ENCODE data around the gene NKIRAS2. TPM values are rescaled to one million over a fixed set of nuclear protein-coding genes. Genes with fewer than 3 reads are reported as not detected.

The NKIRAS2 gene
- total and polyA plus RNA-seq, 2 of the 4 experiments (the other 2 are of a cell fraction), result 25.6 to 51.8 TPM

DNA sequence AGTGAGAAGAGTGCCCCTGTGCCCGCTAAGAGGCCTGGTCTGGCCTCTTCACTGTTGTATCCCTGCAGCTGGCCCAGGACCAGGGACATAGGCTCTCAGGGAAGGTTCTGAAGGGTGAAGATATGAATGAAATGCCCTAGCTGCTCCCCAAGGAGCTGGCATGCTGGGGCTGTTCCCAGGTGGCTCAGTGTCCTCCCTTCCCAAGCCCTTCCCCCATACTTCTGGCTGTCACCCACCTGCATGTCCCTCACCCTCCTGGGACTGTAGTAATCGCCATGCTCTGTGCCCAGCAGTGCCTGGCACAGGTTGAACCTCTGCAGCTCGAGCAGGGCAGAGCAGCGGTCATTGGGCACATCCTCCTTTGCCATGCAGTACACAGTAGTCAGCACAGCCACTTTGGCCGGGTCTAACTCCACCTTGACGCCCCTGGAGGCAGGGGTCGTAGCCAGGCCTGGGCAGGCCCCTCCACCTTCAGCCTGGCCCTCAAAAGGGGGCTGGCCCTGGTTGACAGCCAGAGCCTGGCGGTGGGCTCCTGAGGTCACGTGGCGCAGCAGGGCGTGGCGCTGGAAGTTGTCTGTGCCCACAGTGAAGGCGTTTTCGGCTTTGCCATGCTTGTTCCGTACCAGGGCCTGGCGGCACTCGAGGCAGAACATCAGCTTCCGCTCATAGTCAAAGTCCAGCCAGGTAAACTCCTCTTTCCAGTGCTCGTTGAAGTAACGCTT is 22.9 kb downstream of the NKIRAS2 start:
- ChIA-PET POLR2A (ENCODE audit: unreplicated experiment) (no interaction called here), CTCF (no interaction called here)
- dilution Hi-C loops (cut with HindIII; ENCODE audit: low sequenced_read_pairs, unreplicated experiment) (no loop called here), in situ Hi-C loops (cut with MboI; ENCODE audit: low sequenced_read_pairs) (no loop called here), intact Hi-C loops (cut with micrococcal nuclease) (no loop called here)
- ATAC-seq (ENCODE audit: low read depth), result no peak
- TF ChIP-seq SMC3 (IDR thresholded peaks at IDR 0.05; ENCODE audit: low read depth, low read length) (no peak), CHD1 (IDR thresholded peaks at IDR 0.05; ENCODE audit: low read depth, low read length) (no peak)
- Histone ChIP-seq H4K5ac (ENCODE audit: low read depth, low read length) (no peak overlapping the region), H3K23ac (ENCODE audit: low read depth, low read length) (no peak overlapping the region), H4K8ac (ENCODE audit: low read depth in 2 of 2, low read length in 2 of 2) (no peak overlapping the region), H2BK5ac (ENCODE audit: low read depth, low read length, poor library complexity, severe bottlenecking) (no peak overlapping the region), H2BK20ac (ENCODE audit: low read depth, low read length) (no peak overlapping the region), H3K9ac (ENCODE audit: low read depth, low read length) (no peak overlapping the region), H2AK9ac (replicated peaks; ENCODE audit: low read depth, low read length, poor library complexity) (no peak overlapping the region), H3K14ac (replicated peaks; ENCODE audit: low read depth, low read length) (no peak overlapping the region), H3K9me1 (ENCODE audit: insufficient read depth, low read length) (no peaks in the 10 kb centered on the region), H4K20me1 (ENCODE audit: insufficient read depth, low read length) (no peaks in the 10 kb centered on the region), H3K4me2 (ENCODE audit: low read depth, low read length) (no peak overlapping the region), H2AK5ac (ENCODE audit: low read depth, low read length) (no peak overlapping the region), H3K79me1 (ENCODE audit: low read depth in 1 of 2, low read length in 2 of 2) (no peaks in the 10 kb centered on the region), H3K27ac (ENCODE audit: insufficient read depth, low read length) (no peak overlapping the region), H3K4me1 (ENCODE audit: control insufficient read depth, insufficient read depth, low read length) (no peaks in the 10 kb centered on the region), H2BK120ac (ENCODE audit: low read depth, low read length) (no peak overlapping the region), H2AFZ (replicated peaks; ENCODE audit: low read length, poor library complexity) (peak overlapping the region; percentile 11), H3K18ac (ENCODE audit: low read depth, low read length) (no peak overlapping the region), H3K9me3 (ENCODE audit: control insufficient read depth, insufficient read depth, low read length) (no peaks in the 10 kb centered on the region), H3K56ac (ENCODE audit: extremely low read depth, insufficient read depth, low read length) (no peak overlapping the region), H3K36me3 (ENCODE audit: control insufficient read depth, insufficient read depth, low read length) (no peaks in the 10 kb centered on the region), H3K27me3 (ENCODE audit: control insufficient read depth, insufficient read depth, low read length) (peaks cover 28% of the 10 kb centered on the region), H3K4ac (ENCODE audit: low read depth, low read length) (no peak overlapping the region), H4K91ac (ENCODE audit: insufficient read depth, low read depth, low read length) (no peak overlapping the region), H2BK15ac (ENCODE audit: low read depth, low read length) (no peak overlapping the region), H3K4me3 (ENCODE audit: insufficient read depth, low read depth, low read length) (no peak overlapping the region)
- WGBS, 2 experiments (ENCODE audit: extremely low coverage in 2 of 2, insufficient read length in 1 of 2), result 76% methylated on average over 14 of the region's 20 CpGs; no CpG with 5 or more reads in 1 of the 2 experiments
- DNase-seq, result no peak
- no TSS peak for BruUV-seq (replicated peaks)
